GM21447 (cell line): ENCODE results near the gene SLC34A1.
A peak's percentile ranks its signal among the peaks of the same experiment; 100 is the strongest.
"Not testable (repeated sequence)": the region's sequence is repeated elsewhere in the genome, so short reads cannot be mapped to it uniquely, and the experiment has no call there.

ENCODE experiments used
- ATAC-seq: cut with Tn5 transposase; IDR thresholded peaks from one replicate; pipeline ENCODE4 v1.9.1; 2021; ENCODE audit not compliant: unreplicated experiment

SLC34A1 gene, protein sequence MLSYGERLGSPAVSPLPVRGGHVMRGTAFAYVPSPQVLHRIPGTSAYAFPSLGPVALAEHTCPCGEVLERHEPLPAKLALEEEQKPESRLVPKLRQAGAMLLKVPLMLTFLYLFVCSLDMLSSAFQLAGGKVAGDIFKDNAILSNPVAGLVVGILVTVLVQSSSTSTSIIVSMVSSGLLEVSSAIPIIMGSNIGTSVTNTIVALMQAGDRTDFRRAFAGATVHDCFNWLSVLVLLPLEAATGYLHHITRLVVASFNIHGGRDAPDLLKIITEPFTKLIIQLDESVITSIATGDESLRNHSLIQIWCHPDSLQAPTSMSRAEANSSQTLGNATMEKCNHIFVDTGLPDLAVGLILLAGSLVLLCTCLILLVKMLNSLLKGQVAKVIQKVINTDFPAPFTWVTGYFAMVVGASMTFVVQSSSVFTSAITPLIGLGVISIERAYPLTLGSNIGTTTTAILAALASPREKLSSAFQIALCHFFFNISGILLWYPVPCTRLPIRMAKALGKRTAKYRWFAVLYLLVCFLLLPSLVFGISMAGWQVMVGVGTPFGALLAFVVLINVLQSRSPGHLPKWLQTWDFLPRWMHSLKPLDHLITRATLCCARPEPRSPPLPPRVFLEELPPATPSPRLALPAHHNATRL

GRCh38 chr5:177384134-177384533, at the start of gene SLC34A1:
Gene SLC34A1 (plus strand): TSS chr5:177384434. CDS start chr5:177385742, 1,308 bp downstream.
- ATAC-seq: no peak

DNA sequence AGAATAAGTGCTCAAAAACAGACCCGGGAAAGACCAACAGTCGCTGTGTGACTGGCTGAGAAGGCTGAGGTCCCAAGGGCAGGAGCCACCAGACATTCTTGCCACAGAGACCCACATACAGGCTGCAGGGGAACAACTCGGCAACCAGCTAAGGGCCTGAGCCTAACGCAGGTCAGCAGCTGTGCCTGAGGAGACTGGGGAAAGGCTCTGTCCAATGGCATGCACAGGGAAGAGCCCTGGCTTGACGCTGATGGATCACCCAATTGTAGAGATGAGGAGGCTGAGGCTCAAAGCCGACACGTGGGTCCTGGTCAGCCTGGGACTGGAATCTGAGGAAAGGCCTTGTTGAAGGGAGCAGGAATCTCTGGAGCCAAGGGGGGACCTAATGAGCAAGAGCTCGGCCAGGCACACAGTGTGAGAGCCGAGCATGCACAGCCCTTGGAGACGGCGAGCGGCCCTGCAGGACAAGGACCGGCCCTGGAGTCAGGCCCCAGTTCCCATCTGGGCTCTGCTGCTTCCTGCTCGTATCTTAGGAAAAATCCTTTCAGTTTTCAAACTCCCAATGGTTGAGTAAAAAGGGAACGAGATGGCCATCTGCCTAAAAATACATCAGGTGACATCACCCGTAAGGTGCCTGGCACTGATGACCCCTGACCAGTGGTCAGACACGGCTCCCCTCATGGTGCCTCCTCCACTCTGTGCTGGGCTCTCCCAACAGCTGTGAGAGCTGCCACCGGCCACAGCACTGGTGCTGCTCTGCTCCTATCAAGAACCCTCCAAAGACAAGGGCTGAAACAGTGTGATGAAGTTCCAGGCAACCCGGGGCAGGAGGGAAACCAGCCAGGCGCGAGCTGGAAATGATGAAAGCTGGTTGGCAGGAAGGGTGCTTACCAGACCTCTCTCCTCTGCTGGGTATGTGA, 49.2 kb upstream of the SLC34A1 start:
- no peak for ATAC-seq

DNA sequence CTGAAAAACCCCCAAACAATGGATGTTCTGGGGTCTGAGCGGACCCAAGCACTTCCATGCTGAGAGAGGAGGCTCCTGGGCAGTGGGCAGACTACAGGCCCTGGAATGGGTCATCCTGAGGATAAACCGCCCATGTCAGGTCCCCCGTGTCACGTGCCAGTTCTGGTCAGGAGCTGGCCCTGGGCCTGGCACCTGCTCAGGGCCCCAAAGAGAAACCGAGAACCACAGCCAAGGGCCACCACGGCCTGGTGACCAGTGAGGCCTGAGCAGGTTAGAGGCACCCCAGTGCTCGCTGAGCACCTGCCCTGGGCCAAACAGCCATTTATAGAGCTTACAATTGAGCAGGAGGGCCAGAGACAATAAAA, 48.6 kb upstream of the SLC34A1 start:
- ATAC-seq: no peak

DNA sequence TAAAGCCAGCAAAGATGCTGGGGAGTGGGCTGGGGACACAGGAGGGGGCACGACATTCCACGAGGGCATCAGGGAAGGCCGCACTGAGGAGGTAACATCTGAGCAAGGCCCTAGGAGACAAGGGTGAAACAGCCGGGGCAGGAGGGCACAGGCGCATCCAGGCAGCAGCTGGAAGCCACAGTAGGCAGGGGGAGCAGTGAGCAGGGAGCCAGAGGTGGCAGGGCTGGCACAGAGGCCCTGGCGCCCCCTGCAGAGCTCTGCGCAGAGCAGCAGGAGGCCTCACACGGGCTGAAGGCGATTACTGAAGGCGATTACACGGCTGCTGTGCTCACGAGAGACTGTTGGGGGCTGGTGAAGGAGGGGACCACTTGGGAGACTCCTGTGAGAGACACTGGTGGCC, 48.1 kb upstream of the SLC34A1 start:
- ATAC-seq: no peak

GRCh38 chr5:177336603-177337494, 47.4 kb upstream of the SLC34A1 start:
- no peak for ATAC-seq

- no peak for ATAC-seq
Measured at GRCh38 chr5:177338251-177339106, 45.8 kb upstream of the SLC34A1 start.

- no peak for ATAC-seq
Measured at GRCh38 chr5:177339107-177339638, 45.1 kb upstream of the SLC34A1 start.

- not testable (repeated sequence) for ATAC-seq
Measured at GRCh38 chr5:177343000-177343399, 41.2 kb upstream of the SLC34A1 start.

DNA sequence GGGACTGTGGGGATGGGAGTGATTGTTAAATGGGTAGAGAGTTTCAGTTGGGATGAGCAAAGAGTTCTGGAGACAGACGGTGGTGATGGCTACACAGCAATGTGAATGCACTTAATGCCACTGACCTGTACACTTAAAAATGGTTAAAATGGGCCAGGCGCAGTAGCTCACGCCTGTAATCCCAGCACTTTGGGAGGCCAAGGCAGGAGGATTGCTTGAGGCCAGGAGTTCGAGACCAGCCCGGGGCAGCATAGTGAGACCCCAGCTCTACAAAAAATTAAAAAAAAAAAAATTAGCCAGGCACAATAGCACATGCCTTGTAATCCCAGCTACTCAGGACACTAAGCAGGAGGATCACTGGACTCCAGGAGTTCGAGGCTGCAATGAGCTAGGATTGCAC, 40.5 kb upstream of the SLC34A1 start:
- ATAC-seq: no peak

DNA sequence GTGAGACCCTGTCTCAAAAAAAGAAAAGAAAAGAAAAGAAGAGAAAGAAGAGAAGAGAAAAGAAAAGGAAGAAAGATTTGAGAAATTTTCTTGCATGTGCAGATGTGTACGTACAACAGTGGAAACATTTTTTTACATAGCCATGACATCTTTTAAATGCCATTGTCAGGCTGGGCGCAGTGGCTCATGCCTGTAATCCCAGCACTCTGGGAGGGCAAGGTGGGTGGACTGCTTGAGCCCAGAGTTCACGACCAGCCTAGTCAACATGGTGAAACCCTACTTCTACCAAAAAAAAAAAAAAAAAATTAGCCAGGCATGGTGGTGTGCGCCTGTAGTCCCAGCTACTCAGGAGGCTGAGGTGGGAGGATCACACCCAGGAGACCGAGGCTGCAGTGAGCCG, 39.3 kb upstream of the SLC34A1 start:
- ATAC-seq: no peak

- ATAC-seq: no peak
Measured at GRCh38 chr5:177346820-177347219, 37.4 kb upstream of the SLC34A1 start.

DNA sequence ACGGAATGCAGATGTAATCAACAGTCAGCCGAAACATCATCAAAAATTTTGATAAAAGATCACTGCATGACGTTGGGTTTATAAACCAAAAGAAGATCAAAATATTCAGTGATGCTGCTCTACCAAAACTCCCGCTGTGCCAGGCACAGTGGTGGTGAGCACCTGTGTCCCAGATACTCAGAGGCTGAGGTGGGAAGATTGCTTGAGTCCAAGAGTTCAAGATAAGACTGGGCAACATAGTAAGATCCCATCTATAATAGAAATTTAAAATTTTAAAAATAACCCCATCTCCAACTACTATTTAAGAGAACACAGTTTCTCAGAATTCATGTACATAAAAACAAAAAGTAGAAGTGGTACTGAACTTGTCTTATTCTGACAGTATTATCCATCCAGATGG, 36.5 kb upstream of the SLC34A1 start:
- ATAC-seq: no peak

GRCh38 chr5:177349362-177349647, 34.9 kb upstream of the SLC34A1 start:
- no peak for ATAC-seq

- no peak for ATAC-seq
Measured at GRCh38 chr5:177349762-177350161, 34.5 kb upstream of the SLC34A1 start.

- ATAC-seq: no peak
Measured at GRCh38 chr5:177350776-177351391, 33.4 kb upstream of the SLC34A1 start.

DNA sequence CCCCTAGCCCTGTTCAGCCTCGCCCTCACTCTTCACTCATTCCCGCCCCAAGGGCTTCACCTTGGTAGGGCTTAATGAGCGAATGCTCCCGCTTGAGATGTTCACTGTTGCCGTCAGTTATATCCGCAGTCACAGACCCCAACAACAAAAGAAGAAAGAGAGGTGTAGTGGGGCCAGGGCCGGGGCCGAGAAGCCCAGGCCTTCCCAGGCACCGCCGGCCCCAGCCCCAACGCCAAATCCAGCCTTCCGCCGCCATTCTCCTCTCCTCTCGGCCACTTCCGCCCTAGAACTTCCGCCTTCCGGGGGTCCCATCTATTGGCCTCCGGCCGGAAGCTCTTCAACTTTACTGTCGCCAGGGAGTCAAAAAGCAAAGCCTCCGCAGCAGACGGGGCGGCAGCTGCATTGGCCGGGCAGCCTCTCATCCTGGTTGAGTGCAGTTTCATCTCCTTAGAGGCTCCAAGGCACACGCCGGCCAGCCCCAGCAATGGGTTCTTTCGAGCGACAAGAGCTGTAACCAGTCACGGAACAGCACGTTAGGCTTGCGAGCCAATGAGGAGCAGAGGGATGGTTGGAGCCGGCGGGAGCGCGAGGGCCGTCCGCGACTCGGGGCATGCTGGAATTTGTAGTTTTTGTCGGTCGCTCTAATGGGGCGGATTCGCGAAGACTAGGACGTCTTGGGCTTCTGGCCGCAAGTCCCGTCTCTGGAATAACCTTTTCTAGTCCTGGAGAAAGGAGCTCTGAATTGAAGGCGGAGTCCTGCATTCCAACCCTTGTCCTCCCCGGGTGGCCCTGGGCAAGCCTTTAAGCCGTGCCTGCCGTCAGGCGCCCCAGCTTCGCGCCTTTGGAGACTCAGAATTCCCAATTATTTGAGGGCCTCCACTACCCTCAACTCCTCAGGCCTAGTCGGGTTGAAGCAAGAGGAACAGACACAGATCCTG, 32.6 kb upstream of the SLC34A1 start, which contains the start of gene LMAN2:
Gene LMAN2, minus strand, starts transcription at position 277 of the 938 bp plus-strand sequence. Its CDS starts 21 bp downstream, at position 256.
- ATAC-seq: peak; percentile 96

DNA sequence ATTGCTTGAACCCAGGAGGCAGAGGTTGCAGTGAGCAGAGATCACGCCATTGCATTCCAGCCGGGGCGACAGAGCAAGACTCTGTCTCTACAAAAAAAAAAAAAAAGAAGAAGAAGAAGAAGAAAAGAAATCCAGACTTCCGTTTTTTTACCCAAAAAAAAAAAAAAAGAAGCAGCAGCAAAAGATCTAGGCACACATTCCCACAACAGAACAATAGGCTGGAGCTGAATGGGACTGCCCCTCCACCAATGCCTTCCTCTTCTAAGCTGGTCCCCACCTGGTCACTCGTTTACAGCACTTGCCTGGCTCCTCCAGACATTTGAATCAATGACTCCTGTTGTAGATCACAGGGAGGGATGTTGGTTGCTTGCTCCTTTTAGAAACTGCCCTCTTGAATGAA, 31.1 kb upstream of the SLC34A1 start:
- no peak for ATAC-seq

DNA sequence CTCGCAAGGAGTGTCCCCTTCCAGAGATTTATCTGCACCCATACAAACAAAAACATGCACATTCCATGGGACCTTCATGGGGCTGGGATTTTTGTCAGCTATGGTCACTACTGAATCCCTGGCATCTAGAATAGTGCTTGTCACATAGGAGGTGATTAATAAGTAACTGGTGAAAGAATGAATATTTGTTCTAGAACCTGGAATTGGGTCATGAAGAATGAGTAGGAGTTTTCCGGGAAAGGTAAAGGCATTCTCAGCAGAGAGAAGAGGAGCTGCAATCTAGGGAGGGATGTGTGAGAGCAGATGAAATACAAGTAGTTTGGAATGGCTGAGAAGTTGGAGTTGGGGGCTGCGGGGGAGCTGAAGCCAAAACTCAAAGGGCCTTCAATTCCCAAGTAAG, 30.0 kb upstream of the SLC34A1 start:
- ATAC-seq: no peak
